Caco-2 (cell line): Measurements from ENCODE around the gene PNPLA3. TPM values are rescaled to one million over a fixed set of nuclear protein-coding genes. Genes with fewer than 3 reads are reported as not detected.

Experiments used
- BruUV-seq: library from RNA; stranded (reverse); fragments of 400-500 nt; replicated peaks from 2 replicates; lab custom pipeline; 2021; lab: Mats Ljungman, UMichigan
- CTCF ChIA-PET: fragments of 300-600 bp; sonication (Branson Sonifier 250); formaldehyde crosslinking; loops from one replicate; lab custom pipeline; 2022; ENCODE audit warnings: antibody characterized with exemption; lab: Charles Lee
- POLR2A ChIA-PET: fragments of 300-600 bp; sonication (Branson Sonifier 250); formaldehyde crosslinking; loops from one replicate; lab custom pipeline; 2022; ENCODE audit warnings: antibody characterized with exemption; lab: Charles Lee
- DNase-seq, 2 experiments: peaks; one replicate each; pipeline versions ENCODE4 v3.0.0 to v3.0.0-alpha.2; 2020 to 2022
- H3K27me3 ChIP-seq: replicated peaks from 2 replicates; pipeline ENCODE4 v1.6.0; 2011; ENCODE audit warnings: low read length; ENCODE audit not compliant: control insufficient read depth, insufficient read depth
- H3K36me3 ChIP-seq: 2 replicates; pipeline ENCODE4 v1.5.1; 2011; ENCODE audit warnings: low read length; ENCODE audit not compliant: control insufficient read depth, insufficient read depth
- H3K4me1 ChIP-seq: fragments of 250-450 bp; sonication (Bioruptor Pico); 2 replicates; pipeline ENCODE4 v1.5.1; 2020; ENCODE audit warnings: mild to moderate bottlenecking
- H3K4me3 ChIP-seq: 2 replicates; pipeline ENCODE4 v1.5.1; 2011; ENCODE audit warnings: low read depth, mild to moderate bottlenecking, control low read depth, low read length
- H3K9me3 ChIP-seq: fragments of 250-450 bp; sonication (Bioruptor Pico); 2 replicates; pipeline ENCODE4 v1.5.1; 2020; ENCODE audit warnings: mild to moderate bottlenecking, moderate library complexity
- H3K27ac Mint-ChIP-seq: one replicate; pipeline ENCODE4 v1.8.0; 2022; ENCODE audit warnings: mixed read lengths; ENCODE audit not compliant: unreplicated experiment
- H3K27me3 Mint-ChIP-seq: one replicate; pipeline ENCODE4 v1.8.0; 2022; ENCODE audit warnings: mixed read lengths; ENCODE audit not compliant: insufficient read depth, unreplicated experiment
- H3K36me3 Mint-ChIP-seq: one replicate; pipeline ENCODE4 v1.8.0; 2022; ENCODE audit warnings: mild to moderate bottlenecking, mixed read lengths; ENCODE audit not compliant: insufficient read depth, unreplicated experiment
- H3K4me1 Mint-ChIP-seq: one replicate; pipeline ENCODE4 v1.8.0; 2022; ENCODE audit warnings: low read depth, mixed read lengths; ENCODE audit not compliant: unreplicated experiment
- H3K4me3 Mint-ChIP-seq: one replicate; pipeline ENCODE4 v1.8.0; 2022; ENCODE audit warnings: mild to moderate bottlenecking, moderate library complexity, mixed read lengths; ENCODE audit not compliant: unreplicated experiment
- H3K9me3 Mint-ChIP-seq: one replicate; pipeline ENCODE4 v1.8.0; 2022; ENCODE audit warnings: mixed read lengths; ENCODE audit not compliant: unreplicated experiment
- CTCF ChIP-seq, 2 experiments: fragments of 200-600 bp in 1 of 2; IDR thresholded peaks; 1 replicate in 1 of 2; 2 replicates in 1 of 2; pipeline versions ENCODE4 v1.5.1 to v1.8.0; 2011 to 2022; ENCODE audit warnings: antibody characterized with exemption in 1 of 2, control low read depth in 1 of 2, inconsistent platforms in 1 of 2, low read depth in 1 of 2, low read length in 1 of 2, mild to moderate bottlenecking in 1 of 2, moderate library complexity in 1 of 2; ENCODE audit not compliant: insufficient read depth in 1 of 2, severe bottlenecking in 1 of 2, unreplicated experiment in 1 of 2
- intact Hi-C: fragments of 100-400 bp; cut with micrococcal nuclease; formaldehyde crosslinking; loops from one replicate; pipeline ENCODE4 v1.10.0; 2022; ENCODE audit not compliant: unreplicated experiment
- total RNA-seq: library from RNA; stranded (reverse); gene quantifications from 2 replicates; pipeline ENCODE4 v1.2.3, GENCODE V29; 2022

Gene PNPLA3
- total RNA-seq, 1 experiment from 2014 or later: 5.0 TPM

- H3K27me3 Mint-ChIP-seq: peaks cover 33% of the 10 kb centered on the region
- Histone ChIP-seq H3K27me3 (no peaks in the 10 kb centered on the region), H3K4me3 (no peak overlapping the region), H3K36me3 (no peaks in the 10 kb centered on the region), H3K4me1 (no peaks in the 10 kb centered on the region), H3K9me3 (no peaks in the 10 kb centered on the region)
- no peak overlapping the region for H3K4me3 Mint-ChIP-seq
- TF ChIP-seq CTCF (IDR thresholded peaks at IDR 0.05; ENCODE audit: insufficient read depth in 1 of 2, low read depth in 1 of 2, low read length in 1 of 2, severe bottlenecking in 1 of 2, unreplicated experiment in 1 of 2): no peak
- H3K36me3 Mint-ChIP-seq: no peaks in the 10 kb centered on the region
- no peak overlapping the region for H3K27ac Mint-ChIP-seq
- intact Hi-C loops: no loop called here
- ChIA-PET CTCF (no interaction called here), POLR2A (no interaction called here)
- H3K4me1 Mint-ChIP-seq: no peaks in the 10 kb centered on the region
- H3K9me3 Mint-ChIP-seq: peaks cover 10% of the 10 kb centered on the region
- no TSS peak for BruUV-seq
- no peak for DNase-seq
These were observed 12.3 kb upstream of the PNPLA3 start for GRCh38 chr22:43911351-43911750.

- Mint-ChIP-seq H3K27me3 (peaks cover 18% of the 10 kb centered on the region), H3K9me3 (peaks cover 10% of the 10 kb centered on the region), H3K27ac (no peak overlapping the region), H3K4me3 (no peak overlapping the region), H3K4me1 (no peaks in the 10 kb centered on the region), H3K36me3 (peaks cover 6% of the 10 kb centered on the region)
- CTCF ChIA-PET: no interaction called here
- Histone ChIP-seq H3K36me3 (no peaks in the 10 kb centered on the region), H3K4me1 (peaks cover 8% of the 10 kb centered on the region), H3K4me3 (no peak overlapping the region), H3K9me3 (no peaks in the 10 kb centered on the region), H3K27me3 (no peaks in the 10 kb centered on the region; the same call in 1 of the 2 replicates)
- POLR2A ChIA-PET: no interaction called here
- DNase-seq: no peak
- intact Hi-C loops: no loop called here
- no peak for TF ChIP-seq CTCF (IDR thresholded peaks at IDR 0.05; ENCODE audit: insufficient read depth in 1 of 2, low read depth in 1 of 2, low read length in 1 of 2, severe bottlenecking in 1 of 2, unreplicated experiment in 1 of 2)
- BruUV-seq: no TSS peak
These were observed 6.1 kb upstream of the PNPLA3 start for GRCh38 chr22:43917521-43917920.

- no peaks in the 10 kb centered on the region for H3K4me1 Mint-ChIP-seq
- H3K27me3 Mint-ChIP-seq: peaks cover 8% of the 10 kb centered on the region
- BruUV-seq: no TSS peak
- no peaks in the 10 kb centered on the region for H3K36me3 ChIP-seq
- no peak overlapping the region for H3K4me3 Mint-ChIP-seq
- TF ChIP-seq CTCF (IDR thresholded peaks at IDR 0.05; ENCODE audit: insufficient read depth in 1 of 2, low read depth in 1 of 2, low read length in 1 of 2, severe bottlenecking in 1 of 2, unreplicated experiment in 1 of 2): no peak
- no peaks in the 10 kb centered on the region for H3K9me3 Mint-ChIP-seq
- no peak for DNase-seq
- ChIA-PET POLR2A (no interaction called here), CTCF (no interaction called here)
- H3K4me3 ChIP-seq: no peak overlapping the region
- H3K27me3 ChIP-seq: no peaks in the 10 kb centered on the region; the same call in 1 of the 2 replicates
- peaks cover 8% of the 10 kb centered on the region for H3K4me1 ChIP-seq
- H3K9me3 ChIP-seq: no peaks in the 10 kb centered on the region
- H3K36me3 Mint-ChIP-seq: peaks cover 10% of the 10 kb centered on the region
- intact Hi-C loops: no loop called here
- no peak overlapping the region for H3K27ac Mint-ChIP-seq
These were observed 4.3 kb upstream of the PNPLA3 start for GRCh38 chr22:43919106-43919973.
